ENCODE results near the gene DMD.

Gene DMD

DNA sequence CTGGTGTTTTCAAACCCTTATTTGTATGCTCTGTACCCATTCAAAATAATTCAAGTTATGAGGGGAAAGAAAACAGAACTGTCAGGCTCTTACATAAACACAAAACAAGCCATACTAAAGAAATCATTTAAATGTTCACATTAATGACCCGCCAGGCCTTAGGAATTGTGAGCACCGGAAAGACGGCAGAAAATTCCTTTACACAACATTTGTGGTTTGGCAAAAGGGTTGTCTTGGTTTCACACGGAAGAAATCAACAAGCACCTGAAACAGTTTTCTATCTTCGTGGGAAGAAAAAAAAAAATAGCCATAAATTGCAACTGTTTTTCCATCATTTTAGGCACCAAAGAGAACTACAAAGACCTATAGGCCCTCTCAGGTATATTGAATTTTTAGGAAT, 1951.0 kb downstream of the DMD start:
- in situ Hi-C loops (cut with MboI; ENCODE audit: low sequenced_read_pairs): no loop called here

DNA sequence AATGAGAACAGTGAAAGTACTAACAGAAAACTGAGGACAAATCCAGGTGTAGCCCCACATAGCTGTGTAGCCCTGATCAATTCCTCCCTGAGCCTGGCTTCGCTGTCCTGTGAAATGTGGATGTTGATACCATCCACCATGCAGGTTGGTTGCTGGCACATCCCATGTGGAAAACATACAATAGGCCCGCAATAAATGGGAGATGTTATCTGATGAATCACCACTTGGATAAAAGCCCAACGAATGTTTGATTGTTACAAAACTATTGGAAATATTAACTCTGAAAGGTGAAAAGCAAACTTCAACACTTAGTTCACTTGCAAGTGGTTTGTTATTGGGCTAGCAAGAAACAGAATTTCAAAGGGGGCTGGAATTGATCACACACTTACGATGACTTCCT, 1953.2 kb downstream of the DMD start:
- in situ Hi-C loops (cut with MboI; ENCODE audit: low sequenced_read_pairs): no loop called here

GRCh38 chrX:31255310-31256033, 1955.9 kb downstream of the DMD start:
- in situ Hi-C loops (cut with MboI; ENCODE audit: low sequenced_read_pairs): no loop called here

DNA sequence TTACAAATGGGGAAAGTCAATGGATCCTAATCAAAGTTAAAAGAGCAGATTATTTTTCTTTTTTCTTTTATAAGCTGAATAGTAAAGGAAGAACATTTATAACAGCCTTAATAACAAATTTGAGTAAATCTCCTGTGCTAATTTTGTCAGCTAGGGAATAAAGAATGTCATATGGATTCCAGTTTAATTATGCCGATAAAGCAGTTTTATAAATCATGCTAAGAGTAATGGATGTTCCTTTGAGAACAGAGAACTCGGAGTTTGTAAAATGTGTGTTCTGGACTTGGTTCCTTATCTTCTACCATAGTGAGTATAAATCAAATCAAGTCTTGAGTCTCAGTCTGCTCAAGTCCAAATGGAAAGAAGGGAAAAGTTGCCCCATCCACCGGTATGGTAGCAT, 1959.2 kb downstream of the DMD start:
- in situ Hi-C loops (cut with MboI; ENCODE audit: low sequenced_read_pairs): no loop called here

DNA sequence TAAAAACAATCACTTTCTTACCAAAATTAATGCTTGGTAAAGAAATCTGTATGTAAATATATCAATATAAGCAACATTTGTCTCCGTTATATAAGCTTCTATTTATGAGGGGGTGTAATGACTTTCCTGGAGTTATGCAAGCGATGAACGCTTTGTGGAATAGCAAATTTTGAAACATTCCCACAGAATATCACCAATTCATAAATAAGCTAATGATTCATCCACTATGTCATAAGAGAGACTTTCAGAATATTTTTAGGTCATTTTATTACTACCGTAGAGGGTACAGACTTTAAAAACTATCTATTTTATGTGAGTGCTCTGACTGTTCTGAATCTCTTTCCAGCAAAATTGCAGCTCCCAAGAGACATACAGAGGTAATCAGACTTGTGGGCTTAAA, 1960.0 kb downstream of the DMD start:
- in situ Hi-C loops (cut with MboI; ENCODE audit: low sequenced_read_pairs): no loop called here

DNA sequence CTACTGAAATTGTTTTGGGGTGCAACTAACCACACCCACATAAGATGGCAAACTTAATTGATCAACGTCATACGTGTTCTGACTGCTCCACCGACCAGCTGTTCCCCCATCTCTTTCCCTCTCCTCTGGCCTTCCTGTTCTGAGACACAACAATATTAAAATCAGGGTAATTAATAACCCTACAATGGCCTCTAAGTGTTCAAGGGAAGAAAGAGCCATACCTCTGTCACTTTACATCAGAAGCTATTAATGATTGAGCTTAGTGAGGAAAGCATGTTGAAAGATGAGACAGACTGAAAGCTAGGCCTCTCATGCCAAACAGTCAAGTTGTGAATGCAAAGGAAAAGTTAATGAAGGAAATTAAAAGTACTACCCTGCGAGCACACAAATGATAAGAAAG, 1965.6 kb downstream of the DMD start:
- in situ Hi-C loops (cut with MboI; ENCODE audit: low sequenced_read_pairs): no loop called here

DNA sequence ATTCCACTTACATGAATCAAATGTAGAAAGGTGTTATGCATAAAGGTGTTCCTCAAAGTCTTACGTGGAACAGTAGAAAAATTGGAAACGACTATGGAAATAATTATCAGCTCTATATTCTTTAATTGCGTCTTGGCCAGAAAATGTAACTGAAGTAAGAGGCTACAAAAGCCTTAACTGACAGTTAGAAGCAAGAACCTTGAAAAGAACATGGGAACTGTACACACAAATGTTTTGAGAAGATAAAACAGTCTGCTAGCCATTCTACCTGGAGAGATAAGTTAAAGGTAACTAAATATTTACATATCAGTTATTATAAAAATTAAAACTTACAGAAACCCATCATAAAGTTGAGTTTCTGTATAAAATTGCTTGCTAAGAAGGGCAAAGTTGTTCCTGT, 1967.5 kb downstream of the DMD start:
- in situ Hi-C loops (cut with MboI; ENCODE audit: low sequenced_read_pairs): no loop called here

DNA sequence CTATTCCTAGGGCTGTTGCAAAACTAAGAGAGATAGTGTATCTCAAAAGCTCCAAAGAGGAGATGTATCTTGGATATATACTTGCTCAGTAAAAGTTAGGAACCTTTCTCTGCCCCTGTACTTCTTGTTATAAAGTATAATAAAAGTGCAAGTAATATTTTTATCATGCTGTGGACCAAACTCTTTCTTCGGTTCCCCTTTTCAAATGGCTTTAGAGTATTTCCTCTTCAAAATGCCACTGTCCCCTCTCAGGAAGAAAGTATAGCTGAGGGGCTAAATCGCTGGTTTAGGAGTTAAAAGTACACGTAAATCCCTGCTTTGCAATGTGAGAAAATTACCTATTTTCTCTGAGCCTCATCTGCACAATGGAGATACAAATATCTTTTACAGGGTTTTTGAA, 1970.4 kb downstream of the DMD start:
- in situ Hi-C loops (cut with MboI; ENCODE audit: low sequenced_read_pairs): no loop called here

DNA sequence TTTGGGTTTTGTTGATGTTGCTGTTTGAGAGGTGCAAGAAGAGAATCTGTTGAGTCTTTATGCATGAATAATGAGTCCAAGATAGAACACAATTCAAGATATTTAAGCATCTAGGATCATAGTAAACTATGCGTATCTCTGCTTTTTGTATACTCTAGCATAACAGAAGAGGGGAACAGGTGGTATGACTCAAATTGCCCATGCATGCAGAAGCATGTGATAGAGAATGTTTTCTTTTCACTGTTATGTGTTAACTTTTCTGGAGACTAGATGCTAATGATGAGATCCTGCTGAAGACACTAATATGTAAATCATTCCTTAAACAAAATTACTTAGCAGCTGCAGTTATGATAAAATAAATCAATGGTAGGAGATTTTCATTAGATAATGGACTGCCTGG, 1974.2 kb downstream of the DMD start:
- in situ Hi-C loops (cut with MboI; ENCODE audit: low sequenced_read_pairs): no loop called here

GRCh38 chrX:31236231-31236630, 1975.1 kb downstream of the DMD start:
- in situ Hi-C loops (cut with MboI; ENCODE audit: low sequenced_read_pairs): no loop called here

- in situ Hi-C loops (cut with MboI; ENCODE audit: low sequenced_read_pairs): no loop called here
Observed at GRCh38 chrX:31233941-31234496, 1977.3 kb downstream of the DMD start.

- in situ Hi-C loops (cut with MboI; ENCODE audit: low sequenced_read_pairs): no loop called here
Observed at GRCh38 chrX:31232506-31232905, 1978.8 kb downstream of the DMD start.

DNA sequence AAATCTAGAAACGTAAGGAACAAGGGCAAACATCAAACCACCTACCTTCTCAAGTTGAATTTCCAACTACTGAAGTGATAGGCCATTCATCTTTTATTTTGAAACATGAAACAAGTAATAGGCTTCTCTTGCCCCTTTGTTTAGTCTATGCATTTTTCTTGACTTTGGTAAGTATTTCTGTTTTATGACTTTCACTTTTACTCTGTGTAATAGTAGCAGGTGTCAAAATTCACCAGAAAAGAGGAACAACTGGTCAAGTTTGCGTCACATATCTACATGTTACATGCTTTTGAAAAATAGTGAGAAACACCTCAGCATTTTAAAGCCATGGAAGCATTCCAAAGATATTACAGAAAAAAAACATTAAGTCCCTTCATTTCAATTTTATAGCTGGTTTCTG, 1982.4 kb downstream of the DMD start:
- in situ Hi-C loops (cut with MboI; ENCODE audit: low sequenced_read_pairs): no loop called here

GRCh38 chrX:31228415-31228832, 1982.9 kb downstream of the DMD start:
- in situ Hi-C loops (cut with MboI; ENCODE audit: low sequenced_read_pairs): no loop called here

DNA sequence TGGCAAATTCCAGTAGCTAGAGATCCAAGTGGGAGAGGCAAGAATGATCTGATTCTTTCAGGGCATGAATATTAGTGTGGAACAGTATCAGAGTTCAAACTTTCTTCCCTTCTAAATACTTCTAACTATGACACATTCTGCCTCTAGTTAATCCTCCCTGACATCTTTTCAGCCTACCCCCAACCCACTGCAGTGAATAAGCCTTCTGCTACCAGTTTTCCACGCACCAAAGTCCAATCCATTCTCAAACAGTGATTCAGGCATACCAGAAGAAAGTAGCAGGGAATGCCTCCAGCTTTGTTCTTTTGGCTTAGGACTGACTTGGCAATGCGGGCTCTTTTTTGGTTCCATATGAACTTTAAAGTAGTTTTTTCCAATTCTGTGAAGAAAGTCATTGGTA, 1984.1 kb downstream of the DMD start:
- in situ Hi-C loops (cut with MboI; ENCODE audit: low sequenced_read_pairs): no loop called here

- in situ Hi-C loops (cut with MboI; ENCODE audit: low sequenced_read_pairs): no loop called here
Observed at GRCh38 chrX:31225819-31226218, 1985.5 kb downstream of the DMD start.

DNA sequence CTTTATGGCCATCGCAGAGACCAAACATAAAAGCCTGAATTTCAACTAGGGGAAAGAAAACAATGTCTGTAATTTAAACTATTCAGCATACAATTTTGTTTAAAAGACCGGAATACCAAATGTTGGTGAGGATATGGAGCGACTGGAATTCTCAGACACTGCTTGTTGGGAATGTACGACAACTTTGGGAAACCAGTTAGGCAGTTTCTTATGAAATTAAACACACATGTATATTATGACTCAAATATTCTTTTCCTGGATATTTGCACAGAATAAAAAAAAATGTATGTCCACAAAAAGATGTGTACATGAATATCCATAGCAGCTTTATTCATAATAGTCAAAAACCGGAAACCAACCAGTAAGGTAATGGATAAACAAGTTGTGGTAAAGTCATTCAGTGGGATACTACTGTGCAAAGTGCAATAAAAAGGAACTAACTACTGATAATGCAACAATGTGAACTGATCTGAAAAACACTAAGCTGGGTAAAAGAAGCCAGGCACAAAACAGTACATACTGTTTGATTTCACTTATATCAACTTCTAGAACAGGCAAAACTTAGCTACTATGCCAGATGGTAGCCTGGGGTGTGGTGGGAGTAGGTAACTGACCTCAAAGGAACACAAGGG, 1986.9 kb downstream of the DMD start:
- in situ Hi-C loops (cut with MboI; ENCODE audit: low sequenced_read_pairs): no loop called here

DNA sequence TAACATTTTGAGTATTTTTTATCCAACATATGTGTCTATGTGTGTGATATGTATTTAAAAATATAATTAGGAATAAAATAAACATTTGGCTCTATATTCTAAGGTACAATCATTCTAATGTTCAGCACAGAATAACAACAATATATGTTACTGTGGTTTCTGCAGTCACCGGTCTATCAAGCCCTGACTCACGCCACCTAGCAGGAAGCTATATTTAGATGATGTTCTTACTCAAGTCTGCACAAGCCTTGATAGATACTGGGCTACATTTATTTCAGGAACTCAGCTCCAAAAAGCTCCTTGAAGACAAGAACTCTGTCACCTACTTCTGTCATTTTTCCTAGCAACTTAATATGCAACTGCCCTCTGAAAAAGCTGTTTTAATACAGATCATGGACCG, 1987.5 kb downstream of the DMD start:
- in situ Hi-C loops (cut with MboI; ENCODE audit: low sequenced_read_pairs): no loop called here

- in situ Hi-C loops (cut with MboI; ENCODE audit: low sequenced_read_pairs): no loop called here
Observed at GRCh38 chrX:31222946-31223345, 1988.4 kb downstream of the DMD start.

GRCh38 chrX:31219174-31219573, 1992.2 kb downstream of the DMD start:
- in situ Hi-C loops (cut with MboI; ENCODE audit: low sequenced_read_pairs): no loop called here

GRCh38 chrX:31217084-31217483, 1994.3 kb downstream of the DMD start:
- in situ Hi-C loops (cut with MboI; ENCODE audit: low sequenced_read_pairs): no loop called here

DNA sequence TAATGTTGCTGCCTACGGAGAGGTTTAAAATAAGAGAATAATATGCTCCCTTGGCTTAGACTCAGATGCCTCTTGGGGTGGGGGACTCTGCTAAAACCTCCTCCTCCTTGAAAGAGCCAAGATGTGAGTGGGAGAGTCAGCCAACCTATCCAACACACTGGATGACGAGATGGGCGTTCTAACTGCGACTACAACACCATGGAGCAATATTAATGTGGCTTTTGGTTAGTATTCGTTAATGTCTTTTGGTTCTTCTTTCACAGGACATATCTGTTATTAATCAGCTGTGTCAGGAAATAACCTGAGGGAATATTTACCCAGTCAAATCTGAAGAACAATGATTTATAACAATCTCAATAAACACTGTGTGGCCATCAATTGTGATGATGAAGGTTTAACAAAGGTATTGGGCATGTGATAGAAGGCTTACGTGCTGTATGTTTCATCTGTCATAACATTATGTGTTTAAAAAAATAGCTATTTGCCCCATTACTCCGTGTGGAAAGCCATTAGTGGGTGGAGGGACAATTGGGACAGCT, 1996.0 kb downstream of the DMD start:
- in situ Hi-C loops (cut with MboI; ENCODE audit: low sequenced_read_pairs): no loop called here

Measured in hTERT RPE-1 (cell line).